HEK293 (cell line): ENCODE data around the gene MATN4.

ENCODE experiments used
- CTCF ChIA-PET: fragments of 350-600 bp; formaldehyde crosslinking; extraction: SDS; loops from one replicate; lab custom pipeline; 2021; ENCODE audit warnings: antibody characterized with exemption; lab: Yijun Ruan, JAX
- POLR2A ChIA-PET: fragments of 300-600 bp; formaldehyde crosslinking; extraction: SDS; loops from one replicate; lab custom pipeline; 2020; ENCODE audit warnings: antibody characterized with exemption, inconsistent platforms; lab: Yijun Ruan, JAX
- H3K27ac ChIP-seq: fragments of 200-500 bp; sonication (Bioruptor generic); 2 replicates; pipeline ENCODE4 v1.5.1; 2014; ENCODE audit warnings: low read depth, low read length, control low read depth, inconsistent platforms; ENCODE audit errors: extremely low read depth
- H3K36me3 ChIP-seq, 2 experiments: fragments of 200-500 bp in 1 of 2; sonication (Bioruptor generic) in 1 of 2; 1 replicate in 1 of 2; 2 replicates in 1 of 2; pipeline ENCODE4 v1.5.1; 2014 to 2017; ENCODE audit warnings: inconsistent platforms in 2 of 2, low read length in 2 of 2; ENCODE audit not compliant: control insufficient read depth in 2 of 2, insufficient read depth in 1 of 2
- H3K4me1 ChIP-seq: fragments of 200-500 bp; sonication (Bioruptor generic); 2 replicates; pipeline ENCODE4 v1.5.1; 2014; ENCODE audit warnings: mild to moderate bottlenecking, low read length, inconsistent platforms; ENCODE audit not compliant: control insufficient read depth, insufficient read depth
- H3K4me3 ChIP-seq: 2 replicates; pipeline ENCODE4 v1.5.1; 2011; ENCODE audit warnings: low read depth, mild to moderate bottlenecking, control low read depth, low read length, moderate library complexity
- H3K9me3 ChIP-seq: fragments of 200-500 bp; sonication (Bioruptor generic); 2 replicates; pipeline ENCODE4 v1.5.1; 2014; ENCODE audit warnings: low read depth, low read length, inconsistent platforms; ENCODE audit not compliant: control insufficient read depth, insufficient read depth
- FEZF1 ChIP-seq: fragments of 450-650 bp; formaldehyde crosslinking; IDR thresholded peaks from 2 replicates; pipeline ENCODE4 v1.5.1; 2016; ENCODE audit warnings: missing biosample characterization, missing genetic modification characterization
- KLF1 ChIP-seq: fragments of 450-650 bp; formaldehyde crosslinking; IDR thresholded peaks from 2 replicates; pipeline ENCODE4 v1.5.1; 2016; ENCODE audit warnings: missing biosample characterization, missing genetic modification characterization
- KLF16 ChIP-seq: fragments of 450-650 bp; formaldehyde crosslinking; IDR thresholded peaks from 2 replicates; pipeline ENCODE4 v1.5.1; 2017; ENCODE audit warnings: missing biosample characterization, missing genetic modification characterization
- MEIS1 ChIP-seq: sonication (generic); formaldehyde crosslinking; IDR thresholded peaks from 2 replicates; pipeline ENCODE4 v1.8.1; 2022; ENCODE audit warnings: missing genetic modification reagents, mild to moderate bottlenecking, borderline replicate concordance
- RBAK ChIP-seq: fragments of 450-650 bp; formaldehyde crosslinking; IDR thresholded peaks from 2 replicates; pipeline ENCODE4 v1.5.1; 2016; ENCODE audit warnings: missing biosample characterization, missing genetic modification characterization
- SALL2 ChIP-seq: fragments of 450-650 bp; formaldehyde crosslinking; IDR thresholded peaks from 2 replicates; pipeline ENCODE4 v1.5.0; 2017; ENCODE audit warnings: missing biosample characterization, mild to moderate bottlenecking, missing genetic modification characterization, borderline replicate concordance
- SCRT2 ChIP-seq: fragments of 450-650 bp; formaldehyde crosslinking; IDR thresholded peaks from 2 replicates; pipeline ENCODE4 v1.5.1; 2016; ENCODE audit warnings: missing biosample characterization, missing genetic modification characterization
- ZBTB11 ChIP-seq: fragments of 450-650 bp; formaldehyde crosslinking; conservative IDR thresholded peaks from 2 replicates; pipeline ENCODE4 v1.5.1; 2016; ENCODE audit warnings: low read depth, missing biosample characterization, missing genetic modification characterization
- ZNF146 ChIP-seq: fragments of 450-650 bp; formaldehyde crosslinking; IDR thresholded peaks from 2 replicates; pipeline ENCODE4 v1.5.1; 2016; ENCODE audit warnings: missing biosample characterization, missing genetic modification characterization
- ZNF398 ChIP-seq: fragments of 450-650 bp; formaldehyde crosslinking; IDR thresholded peaks from 2 replicates; pipeline ENCODE4 v1.5.1; 2017; ENCODE audit warnings: missing biosample characterization, missing genetic modification characterization
- ZNF433 ChIP-seq: fragments of 450-650 bp; formaldehyde crosslinking; IDR thresholded peaks from 2 replicates; pipeline ENCODE4 v1.5.1; 2016; ENCODE audit warnings: missing biosample characterization, missing genetic modification characterization, low read depth
- ZNF555 ChIP-seq: fragments of 450-650 bp; formaldehyde crosslinking; conservative IDR thresholded peaks from 2 replicates; pipeline ENCODE4 v1.5.1; 2017; ENCODE audit warnings: missing biosample characterization, mild to moderate bottlenecking, missing genetic modification characterization, inconsistent platforms
- ZNF670 ChIP-seq: fragments of 450-650 bp; formaldehyde crosslinking; IDR thresholded peaks from 2 replicates; pipeline ENCODE4 v1.5.1; 2016; ENCODE audit warnings: missing biosample characterization, missing genetic modification characterization, low read depth
- ZNF692 ChIP-seq: fragments of 450-650 bp; formaldehyde crosslinking; IDR thresholded peaks from 2 replicates; pipeline ENCODE4 v1.5.1; 2016; ENCODE audit warnings: missing biosample characterization, missing genetic modification characterization
- ZNF837 ChIP-seq: fragments of 450-650 bp; formaldehyde crosslinking; IDR thresholded peaks from 2 replicates; pipeline ENCODE4 v1.5.1; 2016; ENCODE audit warnings: missing biosample characterization, missing genetic modification characterization
- ZSCAN30 ChIP-seq: fragments of 450-650 bp; IDR thresholded peaks from 2 replicates; pipeline ENCODE4 v1.5.1; 2018; ENCODE audit warnings: missing biosample characterization, mild to moderate bottlenecking, missing genetic modification characterization, moderate library complexity
- ZSCAN5A ChIP-seq: fragments of 450-650 bp; formaldehyde crosslinking; IDR thresholded peaks from 2 replicates; pipeline ENCODE4 v1.5.1; 2016; ENCODE audit warnings: missing biosample characterization, missing genetic modification characterization
- TF ChIP-seq, protein P1 (sequence below): fragments of 450-650 bp; IDR thresholded peaks from 2 replicates; pipeline ENCODE4 v1.5.1; 2018; ENCODE audit warnings: missing biosample characterization, missing genetic modification characterization
- TF ChIP-seq, protein P2 (sequence below): fragments of 450-650 bp; formaldehyde crosslinking; IDR thresholded peaks from 2 replicates; pipeline ENCODE4 v1.5.1; 2016; ENCODE audit warnings: missing biosample characterization, missing genetic modification characterization

Gene MATN4

DNA sequence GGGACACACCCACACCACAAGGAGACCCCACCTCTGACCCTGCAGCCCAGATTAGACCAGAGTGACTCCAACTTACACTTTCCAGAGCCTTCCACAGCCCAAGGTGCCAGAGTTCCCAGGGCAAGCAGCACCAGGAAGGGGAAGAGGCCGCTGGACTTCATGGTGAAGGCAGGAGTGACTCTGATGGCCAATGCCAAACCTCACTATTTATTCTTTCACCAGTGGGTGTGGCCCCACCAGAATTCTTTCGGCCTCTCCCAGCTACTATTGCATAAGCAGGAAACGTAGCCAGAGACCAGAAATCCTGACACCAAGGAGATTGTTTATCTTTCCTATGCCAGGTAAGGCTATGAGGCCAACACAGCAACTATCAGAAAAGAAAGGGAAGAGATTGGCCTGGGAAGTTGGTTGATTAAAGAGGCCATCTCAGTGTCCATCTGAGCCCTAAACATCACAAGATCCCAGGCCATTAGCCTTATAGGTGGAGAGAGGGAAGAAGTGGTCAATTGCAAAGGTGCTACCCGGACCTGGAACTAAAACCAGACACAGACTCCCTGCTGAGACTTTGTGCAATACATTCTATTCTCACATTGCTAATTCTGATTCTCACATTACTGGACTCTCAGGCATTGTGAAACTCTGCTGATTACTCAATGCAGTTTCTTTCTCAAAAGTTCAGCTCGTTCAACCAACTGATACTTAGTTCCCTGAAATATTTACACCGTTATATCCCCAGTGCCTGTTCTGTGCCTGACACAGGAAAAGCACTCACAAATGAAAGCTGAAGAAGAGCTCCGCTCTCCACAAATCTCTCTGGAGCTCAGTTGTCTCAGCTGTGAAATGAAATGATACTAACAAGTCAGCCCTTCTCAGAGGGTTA is 53.5 kb downstream of the MATN4 start, which contains the start of gene SLPI:
TSS of gene SLPI (minus strand) at position 182 of the 880 bp plus-strand sequence. CDS start at position 161, 21 bp downstream.
- CTCF ChIA-PET, result interaction anchor here (0.8 to 2.0 kb wide), 8 partner anchors 9 to 158 kb away, joined by 3 to 8 read pairs (median 4); no protein-coding TSS in a partner anchor
- TF ChIP-seq ZSCAN30 (tag by site-specific recombination), result no peak
- TF ChIP-seq MEIS1, result no peak
- TF ChIP-seq ZNF692 (tag by site-specific recombination), result peak; percentile 54
- peak; percentile 79 for TF ChIP-seq KLF1 (tag by site-specific recombination)
- no peak for TF ChIP-seq ZNF555 (tag by site-specific recombination)
- TF ChIP-seq ZSCAN5A (tag by site-specific recombination), result no peak
- no peak for TF ChIP-seq RBAK (tag by site-specific recombination)
- no peak for TF ChIP-seq KLF16 (tag by site-specific recombination)
- no peak for TF ChIP-seq SALL2 (tag by site-specific recombination)
- TF ChIP-seq ZNF837 (tag by site-specific recombination), result no peak
- Histone ChIP-seq H3K9me3 (no peaks in the 10 kb centered on the region), H3K4me3 (no peak within 1 kb of the TSS), H3K27ac (no peak within 1 kb of the TSS), H3K4me1 (no peaks in the 10 kb centered on the region; the same call in 1 of the 2 replicates), H3K36me3 (no peaks in the 10 kb centered on the region)
- POLR2A ChIA-PET, result interaction anchor here (0.5 kb wide), 1 partner anchor 23 kb away, joined by 4 read pairs; no protein-coding TSS in a partner anchor

- peaks cover 5% of the 10 kb centered on the region for H3K4me1 ChIP-seq
- CTCF ChIA-PET, result interaction anchor here (0.6 to 0.7 kb wide), 3 partner anchors 43 to 1132 kb away, joined by 4 to 6 read pairs (median 5); no protein-coding TSS in a partner anchor
- no peaks in the 10 kb centered on the region for H3K9me3 ChIP-seq
- POLR2A ChIA-PET, result no interaction called here
- H3K27ac ChIP-seq, result no peak overlapping the region
- TF ChIP-seq, protein P1, sequence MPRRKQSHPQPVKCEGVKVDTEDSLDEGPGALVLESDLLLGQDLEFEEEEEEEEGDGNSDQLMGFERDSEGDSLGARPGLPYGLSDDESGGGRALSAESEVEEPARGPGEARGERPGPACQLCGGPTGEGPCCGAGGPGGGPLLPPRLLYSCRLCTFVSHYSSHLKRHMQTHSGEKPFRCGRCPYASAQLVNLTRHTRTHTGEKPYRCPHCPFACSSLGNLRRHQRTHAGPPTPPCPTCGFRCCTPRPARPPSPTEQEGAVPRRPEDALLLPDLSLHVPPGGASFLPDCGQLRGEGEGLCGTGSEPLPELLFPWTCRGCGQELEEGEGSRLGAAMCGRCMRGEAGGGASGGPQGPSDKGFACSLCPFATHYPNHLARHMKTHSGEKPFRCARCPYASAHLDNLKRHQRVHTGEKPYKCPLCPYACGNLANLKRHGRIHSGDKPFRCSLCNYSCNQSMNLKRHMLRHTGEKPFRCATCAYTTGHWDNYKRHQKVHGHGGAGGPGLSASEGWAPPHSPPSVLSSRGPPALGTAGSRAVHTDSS (tag by site-specific recombination), result no peak
- TF ChIP-seq SCRT2 (tag by site-specific recombination) (no peak), ZBTB11 (tag by site-specific recombination) (no peak), ZNF398 (tag by site-specific recombination) (no peak), ZNF670 (tag by site-specific recombination) (no peak), ZNF433 (tag by site-specific recombination) (no peak), FEZF1 (tag by site-specific recombination) (no peak), ZNF146 (tag by site-specific recombination) (no peak)
- TF ChIP-seq, protein P2, sequence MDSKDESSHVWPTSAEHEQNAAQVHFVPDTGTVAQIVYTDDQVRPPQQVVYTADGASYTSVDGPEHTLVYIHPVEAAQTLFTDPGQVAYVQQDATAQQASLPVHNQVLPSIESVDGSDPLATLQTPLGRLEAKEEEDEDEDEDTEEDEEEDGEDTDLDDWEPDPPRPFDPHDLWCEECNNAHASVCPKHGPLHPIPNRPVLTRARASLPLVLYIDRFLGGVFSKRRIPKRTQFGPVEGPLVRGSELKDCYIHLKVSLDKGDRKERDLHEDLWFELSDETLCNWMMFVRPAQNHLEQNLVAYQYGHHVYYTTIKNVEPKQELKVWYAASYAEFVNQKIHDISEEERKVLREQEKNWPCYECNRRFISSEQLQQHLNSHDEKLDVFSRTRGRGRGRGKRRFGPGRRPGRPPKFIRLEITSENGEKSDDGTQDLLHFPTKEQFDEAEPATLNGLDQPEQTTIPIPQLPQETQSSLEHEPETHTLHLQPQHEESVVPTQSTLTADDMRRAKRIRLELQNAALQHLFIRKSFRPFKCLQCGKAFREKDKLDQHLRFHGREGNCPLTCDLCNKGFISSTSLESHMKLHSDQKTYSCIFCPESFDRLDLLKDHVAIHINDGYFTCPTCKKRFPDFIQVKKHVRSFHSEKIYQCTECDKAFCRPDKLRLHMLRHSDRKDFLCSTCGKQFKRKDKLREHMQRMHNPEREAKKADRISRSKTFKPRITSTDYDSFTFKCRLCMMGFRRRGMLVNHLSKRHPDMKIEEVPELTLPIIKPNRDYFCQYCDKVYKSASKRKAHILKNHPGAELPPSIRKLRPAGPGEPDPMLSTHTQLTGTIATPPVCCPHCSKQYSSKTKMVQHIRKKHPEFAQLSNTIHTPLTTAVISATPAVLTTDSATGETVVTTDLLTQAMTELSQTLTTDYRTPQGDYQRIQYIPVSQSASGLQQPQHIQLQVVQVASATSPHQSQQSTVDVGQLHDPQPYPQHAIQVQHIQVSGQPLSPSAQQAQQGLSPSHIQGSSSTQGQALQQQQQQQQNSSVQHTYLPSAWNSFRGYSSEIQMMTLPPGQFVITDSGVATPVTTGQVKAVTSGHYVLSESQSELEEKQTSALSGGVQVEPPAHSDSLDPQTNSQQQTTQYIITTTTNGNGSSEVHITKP, result no peak
- no peaks in the 10 kb centered on the region for H3K36me3 ChIP-seq
- no peak overlapping the region for H3K4me3 ChIP-seq
Measured at GRCh38 chr20:45253261-45253660, 54.8 kb downstream of the MATN4 start.
